ENCODE measurements around the gene BRCA1.
"Not testable (repeated sequence)": the region's sequence is repeated elsewhere in the genome, so short reads cannot be mapped to it uniquely, and the experiment has no call there.

The BRCA1 gene

GRCh38 chr17:43142153-43142552, 17.0 kb upstream of the BRCA1 start:
- Histone ChIP-seq H3K4me3 (replicated peaks; ENCODE audit: insufficient read depth, low read length) (no peak overlapping the region), H3K27me3 (ENCODE audit: insufficient read depth, poor library complexity, severe bottlenecking) (no peaks in the 10 kb centered on the region), H3K27ac (replicated peaks) (no peak overlapping the region)
- TF ChIP-seq SPI1 (IDR thresholded peaks at IDR 0.05; ENCODE audit: borderline replicate concordance, low read depth) (no peak), GABPA (IDR thresholded peaks at IDR 0.05; ENCODE audit: low read depth) (no peak), POLR2AphosphoS5 (IDR thresholded peaks at IDR 0.05; ENCODE audit: low read depth) (no peak), REST (IDR thresholded peaks at IDR 0.05; ENCODE audit: insufficient replicate concordance, low read depth) (no peak)
- TF ChIP-seq, protein P1, sequence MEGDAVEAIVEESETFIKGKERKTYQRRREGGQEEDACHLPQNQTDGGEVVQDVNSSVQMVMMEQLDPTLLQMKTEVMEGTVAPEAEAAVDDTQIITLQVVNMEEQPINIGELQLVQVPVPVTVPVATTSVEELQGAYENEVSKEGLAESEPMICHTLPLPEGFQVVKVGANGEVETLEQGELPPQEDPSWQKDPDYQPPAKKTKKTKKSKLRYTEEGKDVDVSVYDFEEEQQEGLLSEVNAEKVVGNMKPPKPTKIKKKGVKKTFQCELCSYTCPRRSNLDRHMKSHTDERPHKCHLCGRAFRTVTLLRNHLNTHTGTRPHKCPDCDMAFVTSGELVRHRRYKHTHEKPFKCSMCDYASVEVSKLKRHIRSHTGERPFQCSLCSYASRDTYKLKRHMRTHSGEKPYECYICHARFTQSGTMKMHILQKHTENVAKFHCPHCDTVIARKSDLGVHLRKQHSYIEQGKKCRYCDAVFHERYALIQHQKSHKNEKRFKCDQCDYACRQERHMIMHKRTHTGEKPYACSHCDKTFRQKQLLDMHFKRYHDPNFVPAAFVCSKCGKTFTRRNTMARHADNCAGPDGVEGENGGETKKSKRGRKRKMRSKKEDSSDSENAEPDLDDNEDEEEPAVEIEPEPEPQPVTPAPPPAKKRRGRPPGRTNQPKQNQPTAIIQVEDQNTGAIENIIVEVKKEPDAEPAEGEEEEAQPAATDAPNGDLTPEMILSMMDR (IDR thresholded peaks at IDR 0.05; ENCODE audit: insufficient read depth, low read length), result no peak
- DNase-seq (ENCODE audit: low read depth in 1 of 2, low spot score in 1 of 2), result no peak

DNA sequence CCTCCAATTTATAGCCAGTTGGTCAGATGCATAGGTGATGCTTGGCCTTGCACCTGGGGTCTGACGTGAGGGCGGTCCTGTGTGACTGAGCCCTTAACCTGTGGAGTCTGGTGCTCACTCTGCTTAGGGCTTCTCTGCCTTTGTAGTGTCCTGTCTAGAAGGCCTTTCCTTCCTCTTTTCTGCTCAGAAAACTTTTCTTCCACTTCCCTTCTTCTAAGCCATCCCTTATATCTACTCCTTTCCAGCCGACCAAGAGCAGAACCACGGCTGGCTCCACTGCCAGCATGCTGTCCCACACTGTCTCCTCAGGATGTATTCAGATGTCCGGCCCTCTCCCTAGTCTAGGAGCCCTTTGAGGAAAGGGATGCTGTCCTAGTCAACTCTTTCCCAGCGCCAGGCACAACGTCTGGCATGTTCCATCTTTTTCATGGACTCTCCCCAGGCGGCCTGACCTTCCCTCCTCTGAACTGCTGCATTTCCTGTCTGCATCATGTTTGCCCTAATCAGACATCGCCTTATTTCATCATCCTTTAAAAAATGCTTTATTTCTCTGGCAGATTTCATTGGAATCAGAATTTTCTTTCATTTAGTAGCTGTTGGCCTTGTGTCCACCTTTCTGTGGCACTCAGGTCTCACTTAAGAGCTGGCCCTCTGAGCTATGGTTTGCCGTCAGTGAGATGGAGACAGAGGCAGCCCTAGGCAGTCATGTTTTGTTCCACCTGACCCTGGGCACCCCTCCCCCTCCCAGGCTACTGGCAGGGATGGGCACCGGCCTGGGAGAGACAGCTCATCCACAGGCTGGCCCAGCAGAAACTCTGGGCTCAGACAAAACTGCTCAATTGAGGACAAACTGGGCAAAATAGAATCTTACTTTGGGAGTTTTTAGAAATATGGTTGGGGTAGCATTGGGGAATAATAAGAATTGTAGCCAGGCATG, 15.5 kb upstream of the BRCA1 start:
- TF ChIP-seq, protein P1 (IDR thresholded peaks at IDR 0.05; ENCODE audit: insufficient read depth, low read length), result no peak
- TF ChIP-seq SPI1 (IDR thresholded peaks at IDR 0.05; ENCODE audit: borderline replicate concordance, low read depth), result peak; percentile 95
- Histone ChIP-seq H3K27me3 (ENCODE audit: insufficient read depth, poor library complexity, severe bottlenecking) (no peaks in the 10 kb centered on the region), H3K27ac (replicated peaks) (peak overlapping the region; percentile 29), H3K4me3 (replicated peaks; ENCODE audit: insufficient read depth, low read length) (no peak overlapping the region)
- DNase-seq (ENCODE audit: low read depth in 1 of 2, low spot score in 1 of 2), result peak in 1 of 2 experiments; percentile 57

DNA sequence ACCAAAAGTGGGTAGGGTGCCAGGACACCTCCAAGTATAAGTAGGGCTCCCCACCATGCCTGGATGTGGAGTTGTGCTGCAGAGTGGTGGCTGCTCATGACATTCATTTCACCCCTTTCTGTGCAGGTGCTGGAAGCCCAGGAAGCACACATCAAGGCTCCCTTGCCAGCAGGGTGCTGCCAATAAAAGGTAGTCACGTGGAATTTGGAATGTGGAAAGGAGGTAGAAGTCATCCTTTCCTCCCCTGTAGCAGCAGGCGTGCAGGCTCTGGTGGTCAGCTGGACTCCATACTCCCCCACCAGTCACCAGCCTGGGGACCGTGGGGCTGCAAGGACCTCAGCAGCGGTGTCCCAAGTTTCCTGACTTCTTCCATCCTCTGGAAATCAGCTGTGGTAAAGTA, 13.4 kb upstream of the BRCA1 start:
- not testable (repeated sequence) for DNase-seq (ENCODE audit: low read depth in 1 of 2, low spot score in 1 of 2); H3K4me3 ChIP-seq (replicated peaks; ENCODE audit: insufficient read depth, low read length); H3K27me3 ChIP-seq (ENCODE audit: insufficient read depth, poor library complexity, severe bottlenecking)
- H3K27ac ChIP-seq (replicated peaks), result peak overlapping the region; percentile 19; the same call in 1 of the 2 replicates

DNA sequence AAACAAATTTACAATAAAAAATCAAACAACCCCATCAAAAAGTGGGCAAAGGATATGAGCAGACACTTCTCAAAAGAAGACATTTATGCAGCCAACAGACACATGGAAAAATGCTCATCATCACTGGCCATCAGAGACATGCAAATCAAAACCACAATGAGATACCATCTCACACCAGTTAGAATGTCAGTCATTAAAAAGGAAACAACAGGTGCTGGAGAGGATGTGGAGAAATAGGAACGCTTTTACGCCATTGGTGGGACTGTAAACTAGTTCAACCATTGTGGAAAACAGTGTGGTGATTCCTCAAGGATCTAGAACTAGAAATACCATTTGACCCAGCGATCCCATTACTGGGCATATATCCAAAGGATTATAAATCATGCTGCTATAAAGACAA, 11.4 kb upstream of the BRCA1 start:
- H3K4me3 ChIP-seq (replicated peaks; ENCODE audit: insufficient read depth, low read length); H3K27me3 ChIP-seq (ENCODE audit: insufficient read depth, poor library complexity, severe bottlenecking): not testable (repeated sequence)
- peak in 1 of 2 experiments; percentile 44 for DNase-seq (ENCODE audit: low read depth in 1 of 2, low spot score in 1 of 2)
- H3K27ac ChIP-seq (replicated peaks), result peak overlapping the region; percentile 53

- H3K4me3 ChIP-seq (replicated peaks; ENCODE audit: insufficient read depth, low read length), result no peak overlapping the region
- no peaks in the 10 kb centered on the region for H3K27me3 ChIP-seq (ENCODE audit: insufficient read depth, poor library complexity, severe bottlenecking)
- TF ChIP-seq, protein P1 (IDR thresholded peaks at IDR 0.05; ENCODE audit: insufficient read depth, low read length), result no peak
- TF ChIP-seq GABPA (IDR thresholded peaks at IDR 0.05; ENCODE audit: low read depth), result no peak
- H3K27ac ChIP-seq (replicated peaks), result no peak overlapping the region
- no peak for DNase-seq (ENCODE audit: low read depth in 1 of 2, low spot score in 1 of 2)
Measured at GRCh38 chr17:43135454-43135819, 10.3 kb upstream of the BRCA1 start.
